NK-92 (cell line): ENCODE measurements around the gene USP15.

Experiments
- DNase-seq: peaks from one replicate; lab custom pipeline; 2025; ENCODE audit not compliant: unreplicated experiment; lab: John Stamatoyannopoulos, UW

The USP15 gene

DNA sequence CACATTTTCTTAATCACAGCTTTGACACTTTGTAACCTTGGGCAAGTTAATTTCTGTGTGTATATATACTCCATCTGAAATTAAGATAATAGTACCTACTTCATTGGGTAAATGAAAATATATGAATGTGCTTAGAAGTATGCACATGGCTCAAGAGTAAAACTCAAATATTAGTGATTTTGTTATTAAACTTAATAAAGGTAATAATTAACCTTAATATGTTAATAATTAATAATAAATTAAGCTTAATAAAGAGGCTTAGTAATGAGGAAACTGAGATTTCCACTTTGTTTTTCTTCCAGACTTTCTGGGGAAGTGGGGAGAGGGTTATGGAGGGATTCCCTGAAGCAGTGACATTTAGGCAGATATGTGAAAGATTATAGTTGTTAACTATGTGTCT lies 19.8 kb downstream of the USP15 start:
- DNase-seq: no peak

DNA sequence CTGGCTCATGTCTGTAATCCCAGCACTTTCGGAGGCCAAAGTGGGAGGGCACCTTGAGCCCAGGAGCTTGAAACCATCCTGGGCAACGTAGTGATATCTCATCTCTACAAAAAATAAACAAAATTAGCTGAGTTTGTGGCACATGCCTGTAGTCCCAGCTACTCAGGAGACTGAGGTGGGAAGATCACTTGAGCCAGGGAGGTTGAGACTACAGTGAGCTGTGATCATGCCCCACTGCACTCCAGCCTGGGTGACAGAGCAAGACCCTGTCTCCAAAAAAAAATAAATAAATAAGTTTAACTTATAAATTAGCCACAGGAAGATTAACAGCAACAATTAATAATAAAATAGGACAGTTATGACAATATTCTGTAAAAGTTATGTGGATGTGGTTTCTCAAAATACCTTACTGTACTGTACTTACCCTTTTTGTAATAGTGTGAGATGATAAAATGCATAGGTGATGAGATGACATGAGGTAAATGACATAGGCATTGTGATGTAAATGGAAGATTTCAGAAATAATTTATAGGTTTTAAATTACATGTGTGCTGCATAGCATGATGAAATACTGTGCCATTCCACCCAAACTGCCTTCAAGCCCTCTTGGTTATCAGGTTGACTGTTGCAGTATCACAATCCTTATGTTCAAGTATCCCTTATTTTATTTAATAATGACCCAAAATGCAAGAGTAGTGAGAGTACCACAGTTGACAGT lies 22.0 kb downstream of the USP15 start:
- DNase-seq: no peak

DNA sequence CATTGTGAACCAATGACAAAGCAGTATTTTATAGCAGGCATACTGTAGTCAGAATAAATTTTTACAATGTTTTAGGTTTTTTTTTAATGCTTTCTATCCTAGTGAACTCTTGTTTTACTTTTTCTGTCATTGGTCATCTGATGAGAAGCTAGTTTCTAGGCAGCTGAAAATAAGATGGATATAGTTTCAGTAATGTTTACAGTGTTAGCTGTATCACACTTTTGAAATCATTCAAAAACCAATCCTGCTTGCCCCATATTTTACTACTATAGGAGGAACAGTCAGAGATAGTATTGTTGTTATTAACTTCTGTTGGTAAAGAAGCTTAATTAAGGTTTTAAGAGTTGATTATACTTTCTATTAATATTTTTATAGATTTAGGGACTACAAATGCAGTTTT lies 24.5 kb downstream of the USP15 start:
- DNase-seq: no peak

DNA sequence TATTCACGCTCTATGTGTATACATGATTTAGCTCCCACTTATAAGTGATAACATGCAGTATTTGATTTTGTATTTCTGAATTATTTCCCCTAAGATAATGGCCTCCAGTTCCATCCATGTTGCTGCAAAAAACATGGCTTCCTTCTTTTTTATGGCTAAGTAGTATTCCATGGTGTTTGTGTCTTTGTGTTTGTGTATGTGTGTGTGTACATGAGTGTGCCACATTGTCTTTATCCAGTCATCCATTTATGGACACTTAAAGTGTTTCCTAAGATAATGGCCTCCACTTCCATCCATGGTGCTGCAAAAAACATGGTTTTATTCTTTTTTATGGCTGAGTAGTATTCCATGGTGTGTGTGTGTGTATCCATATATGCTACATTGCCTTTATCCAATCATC lies 25.1 kb downstream of the USP15 start:
- no peak for DNase-seq

DNA sequence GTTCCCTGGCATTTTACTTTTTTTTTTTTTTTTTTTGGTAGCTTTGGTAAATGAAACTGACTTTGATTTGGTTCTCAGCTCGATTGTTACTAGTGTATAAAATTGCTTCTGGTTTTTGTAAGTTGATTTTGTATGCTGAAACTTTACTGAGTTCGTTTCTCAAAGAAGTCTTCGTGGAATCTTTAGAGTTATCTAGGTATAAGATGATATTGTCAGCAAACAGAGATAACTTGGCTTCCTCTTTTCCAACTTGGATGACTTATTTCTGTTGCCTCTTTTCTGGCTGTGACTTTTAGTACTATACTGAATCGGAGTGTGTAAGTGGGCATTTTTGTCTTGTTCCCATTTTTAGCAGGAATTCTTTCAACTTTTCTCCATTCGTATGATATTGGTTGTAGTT lies 28.1 kb downstream of the USP15 start:
- DNase-seq: no peak

DNA sequence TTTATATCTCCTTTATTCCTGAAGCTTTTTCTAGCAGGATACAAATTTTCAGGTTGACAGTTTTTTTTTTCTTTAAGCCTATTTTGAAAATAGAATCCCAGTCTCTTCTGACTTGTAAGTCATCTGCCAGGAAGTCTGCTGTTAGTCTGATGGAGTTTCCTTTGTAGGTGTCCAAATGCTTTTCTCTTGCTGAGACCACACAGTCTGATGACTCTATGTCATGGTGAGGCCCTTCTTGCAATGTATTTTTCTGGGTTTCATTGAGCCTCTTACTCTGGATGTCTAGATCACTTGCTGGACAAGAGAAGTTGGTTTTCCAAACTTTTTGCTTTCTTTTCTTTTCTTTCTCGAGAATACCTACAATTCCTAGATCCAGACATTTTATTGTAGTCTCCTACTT lies 30.6 kb downstream of the USP15 start:
- DNase-seq: no peak

DNA sequence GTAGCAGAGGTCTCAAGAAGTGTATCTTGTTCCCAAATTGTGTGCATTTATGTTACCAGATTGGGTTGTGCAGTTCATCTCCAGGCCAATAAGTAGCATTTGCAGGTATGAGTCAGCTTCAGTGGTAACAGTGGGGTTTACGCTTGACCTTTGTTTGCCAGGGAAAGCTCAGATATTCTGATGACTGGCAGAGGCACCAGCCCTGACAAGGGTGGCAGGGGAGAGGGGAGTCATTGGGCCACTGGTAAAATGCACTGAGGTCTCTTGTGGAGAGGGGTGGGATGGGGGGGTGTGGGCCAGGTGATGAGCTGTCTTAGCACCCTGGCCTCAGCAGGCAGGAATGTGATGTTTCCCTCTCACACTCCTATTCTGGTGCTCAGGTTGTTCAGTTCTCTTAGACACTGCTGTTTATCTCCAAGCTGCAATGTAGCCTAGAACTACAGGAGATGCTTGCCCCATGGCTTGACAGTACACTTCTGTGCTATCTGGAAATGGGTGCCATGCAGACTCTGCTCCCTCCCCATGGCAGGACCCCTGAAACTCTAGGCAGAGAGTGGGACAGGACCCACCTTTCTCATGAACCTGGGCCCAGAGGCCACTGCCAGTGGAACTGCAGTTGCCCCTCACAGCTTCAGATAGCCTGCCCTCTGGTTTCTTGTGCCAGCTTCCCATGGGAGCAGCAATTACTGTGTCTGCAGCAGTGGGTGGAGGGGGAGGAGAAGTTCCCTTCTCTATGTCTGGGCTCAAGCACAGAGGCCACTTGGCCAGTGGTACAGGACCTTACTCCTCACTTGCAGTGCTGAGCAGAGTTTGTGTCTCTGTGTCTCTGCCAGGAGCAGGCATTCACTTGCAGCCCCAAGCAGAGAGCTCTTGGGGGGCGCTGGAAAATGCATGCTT lies 31.9 kb downstream of the USP15 start:
- DNase-seq: no peak

DNA sequence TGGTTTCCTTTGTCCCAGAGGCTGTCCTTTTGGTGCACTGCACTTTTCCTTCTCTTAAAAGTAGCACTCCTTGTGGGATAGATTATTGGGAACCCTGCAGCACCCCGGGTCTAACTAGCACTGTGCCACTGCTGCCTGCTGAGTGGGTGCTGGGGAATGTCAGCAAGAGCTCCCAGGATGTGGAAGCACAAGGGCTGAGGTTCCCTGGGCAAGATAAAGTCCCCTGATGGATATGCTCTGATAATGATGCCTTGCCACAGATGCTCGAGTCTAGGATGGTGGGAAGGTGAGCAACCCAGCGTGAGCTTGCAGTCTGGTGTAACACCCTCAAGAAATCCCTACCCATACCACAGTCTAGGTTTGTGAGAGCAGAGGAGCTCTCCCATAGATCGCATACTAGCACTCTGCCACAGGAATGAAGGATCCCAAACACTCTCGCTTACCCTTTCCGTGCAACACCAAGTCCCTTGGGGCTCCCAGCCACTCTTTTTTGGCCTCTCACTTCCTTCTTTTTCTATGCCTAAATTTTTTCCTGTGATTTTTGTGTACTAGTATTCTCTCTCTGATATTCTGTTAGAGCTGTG lies 32.6 kb downstream of the USP15 start:
- DNase-seq: no peak

DNA sequence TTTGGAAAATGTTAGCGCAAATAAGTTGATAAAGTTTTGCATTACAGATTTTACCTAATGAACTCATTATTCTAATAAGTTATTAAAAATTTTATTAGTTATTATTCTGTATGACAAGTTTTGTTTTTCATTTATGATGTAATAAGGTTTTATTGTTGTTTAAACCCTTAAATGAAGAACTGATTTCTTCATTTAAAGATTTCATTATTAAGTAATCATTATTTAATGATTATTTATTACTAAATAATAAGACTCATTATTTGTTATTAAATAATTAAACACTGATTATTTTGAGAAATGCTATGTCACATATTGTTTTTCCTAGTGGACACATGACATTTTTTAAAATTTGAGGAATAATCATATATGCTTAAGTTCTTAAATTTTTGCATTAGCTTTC lies 34.2 kb downstream of the USP15 start:
- no peak for DNase-seq

DNA sequence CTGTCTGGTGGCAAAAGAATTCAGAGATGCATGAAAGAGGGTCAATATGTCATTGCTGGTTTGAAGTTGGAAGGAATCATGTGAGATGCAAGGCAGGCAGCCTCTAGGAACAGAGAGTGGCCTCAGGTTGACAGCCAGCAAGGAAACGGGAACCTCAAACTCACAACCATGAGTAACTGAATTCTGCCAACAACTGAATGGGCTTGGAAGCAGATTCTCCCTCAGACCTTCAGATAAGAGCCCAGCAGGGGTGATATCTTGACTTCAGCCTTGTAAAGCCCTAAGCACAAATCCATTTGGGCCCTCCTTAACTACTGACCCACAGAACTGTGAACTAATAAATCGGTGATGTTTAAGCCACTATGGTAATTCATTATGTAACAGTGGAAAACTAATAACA lies 35.8 kb downstream of the USP15 start:
- no peak for DNase-seq

DNA sequence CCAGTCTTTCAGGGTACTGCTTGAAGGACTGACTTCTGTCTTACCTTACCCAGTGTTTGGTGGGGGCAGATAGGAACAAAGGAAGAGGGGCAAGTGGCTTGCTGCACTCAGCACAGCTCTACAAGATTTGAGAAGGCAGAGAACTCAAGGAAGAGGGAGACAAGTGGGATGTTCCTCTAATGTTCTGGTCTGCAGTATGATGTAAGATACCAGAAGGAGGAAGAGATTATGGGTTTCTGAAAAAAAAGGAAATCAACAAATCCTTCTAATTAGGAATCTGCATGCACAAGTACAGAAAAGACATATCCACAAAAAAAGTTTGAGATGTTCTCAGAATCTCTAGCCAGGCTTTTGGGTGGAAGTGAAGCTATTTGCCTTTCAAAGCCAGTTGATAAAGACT lies 37.1 kb downstream of the USP15 start:
- no peak for DNase-seq

DNA sequence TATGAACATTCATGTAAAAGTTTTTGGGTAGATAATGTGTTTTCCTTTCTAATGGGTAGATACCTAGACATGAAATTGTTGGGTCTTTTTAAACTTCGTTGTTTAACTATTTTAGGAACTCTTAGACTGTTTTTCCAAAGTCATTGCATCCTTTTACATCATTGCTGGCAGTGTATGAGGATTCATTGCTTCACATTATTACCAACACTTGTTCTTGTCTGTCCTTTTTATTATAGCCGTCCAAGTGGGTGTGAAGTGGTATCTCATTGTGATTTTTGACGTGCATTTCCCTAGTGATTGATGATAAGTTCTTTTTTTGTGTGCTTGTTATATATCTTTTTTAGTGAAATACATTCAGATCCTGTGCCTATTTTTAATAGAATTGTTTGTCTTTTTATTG lies 39.4 kb downstream of the USP15 start:
- DNase-seq: no peak

DNA sequence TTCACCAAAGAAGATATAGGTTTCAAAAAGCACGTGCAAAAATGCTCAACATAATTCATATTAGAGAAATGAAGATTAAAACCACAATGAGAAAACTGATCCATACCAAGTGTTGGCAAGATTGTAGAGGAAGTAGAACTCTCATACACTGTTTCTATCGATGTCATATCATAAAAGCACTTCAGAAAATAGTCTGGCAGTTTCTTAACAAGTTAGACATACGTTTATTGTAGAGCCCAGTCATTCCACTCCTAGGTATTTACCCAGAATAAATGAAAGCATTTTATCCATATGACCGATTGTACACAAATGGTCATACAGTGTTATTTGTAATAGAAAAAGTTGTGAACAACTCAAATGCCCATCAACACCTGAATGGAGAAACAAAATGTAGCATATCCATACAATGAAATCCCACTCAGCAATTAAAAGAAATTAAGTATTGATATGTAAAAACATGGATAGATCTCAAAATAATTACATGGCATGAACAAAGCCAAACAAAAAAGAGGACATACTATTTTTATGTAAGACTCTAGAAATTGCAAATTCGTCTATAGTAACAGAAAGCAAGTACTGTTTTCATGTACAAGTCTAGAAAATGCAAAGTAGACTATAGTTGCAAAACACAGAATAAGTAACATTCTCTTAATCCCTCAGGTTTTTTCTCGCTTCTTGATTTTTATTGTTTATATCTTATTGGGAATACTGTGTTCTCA lies 41.0 kb downstream of the USP15 start:
- DNase-seq: no peak

DNA sequence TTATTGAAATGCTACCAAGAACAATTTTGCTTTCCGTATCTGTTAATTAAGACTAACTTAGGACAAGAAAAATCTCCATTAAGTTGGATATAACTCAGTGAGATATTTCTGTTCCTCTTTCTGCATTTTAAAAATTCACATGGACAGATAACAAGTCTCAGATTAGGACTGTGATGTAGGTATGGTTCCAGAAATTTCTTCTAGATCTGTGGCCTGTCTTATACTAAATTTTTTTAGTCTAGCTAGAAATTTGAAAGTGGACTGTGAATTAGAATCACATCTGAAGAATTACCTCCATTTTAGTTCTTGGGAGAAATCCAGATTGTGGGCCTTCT lies 41.6 kb downstream of the USP15 start:
- no peak for DNase-seq

DNA sequence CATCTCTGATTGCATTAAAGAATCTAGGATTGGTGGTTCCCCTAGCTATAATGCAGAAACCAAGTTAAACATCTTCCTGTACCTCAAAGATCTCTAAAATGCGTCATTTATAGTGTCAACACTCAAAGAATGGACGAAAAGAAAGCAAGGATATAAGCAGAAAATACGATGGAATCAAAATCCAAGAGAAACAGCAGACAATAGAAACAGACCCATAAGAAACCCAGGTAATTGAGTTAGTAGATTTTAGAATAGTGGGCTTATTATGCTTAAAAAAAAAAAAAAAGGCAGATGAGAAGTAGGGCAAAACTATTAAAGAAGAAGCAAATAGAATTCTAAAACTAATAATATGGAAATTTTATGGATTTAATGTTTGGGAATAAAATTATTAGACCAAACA lies 44.4 kb downstream of the USP15 start:
- no peak for DNase-seq

DNA sequence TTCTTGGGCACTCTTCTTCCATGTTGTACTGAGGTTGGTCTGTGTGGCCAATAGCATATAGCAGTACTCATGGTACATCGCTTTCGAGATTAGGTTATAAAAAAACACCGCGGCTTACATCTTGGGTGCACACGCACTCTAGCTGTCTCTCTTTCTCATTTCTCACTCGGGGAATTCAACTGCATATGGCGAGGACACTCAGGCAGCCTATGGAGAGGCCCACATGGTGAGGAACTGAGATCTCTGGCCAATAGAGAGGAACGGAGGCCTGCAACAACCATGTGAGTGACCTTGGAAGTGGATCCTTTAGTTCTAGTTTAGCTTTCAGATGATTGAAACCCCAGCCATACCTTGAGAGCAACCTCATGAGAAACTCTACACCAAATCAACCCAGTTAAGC lies 45.6 kb downstream of the USP15 start:
- DNase-seq: no peak

DNA sequence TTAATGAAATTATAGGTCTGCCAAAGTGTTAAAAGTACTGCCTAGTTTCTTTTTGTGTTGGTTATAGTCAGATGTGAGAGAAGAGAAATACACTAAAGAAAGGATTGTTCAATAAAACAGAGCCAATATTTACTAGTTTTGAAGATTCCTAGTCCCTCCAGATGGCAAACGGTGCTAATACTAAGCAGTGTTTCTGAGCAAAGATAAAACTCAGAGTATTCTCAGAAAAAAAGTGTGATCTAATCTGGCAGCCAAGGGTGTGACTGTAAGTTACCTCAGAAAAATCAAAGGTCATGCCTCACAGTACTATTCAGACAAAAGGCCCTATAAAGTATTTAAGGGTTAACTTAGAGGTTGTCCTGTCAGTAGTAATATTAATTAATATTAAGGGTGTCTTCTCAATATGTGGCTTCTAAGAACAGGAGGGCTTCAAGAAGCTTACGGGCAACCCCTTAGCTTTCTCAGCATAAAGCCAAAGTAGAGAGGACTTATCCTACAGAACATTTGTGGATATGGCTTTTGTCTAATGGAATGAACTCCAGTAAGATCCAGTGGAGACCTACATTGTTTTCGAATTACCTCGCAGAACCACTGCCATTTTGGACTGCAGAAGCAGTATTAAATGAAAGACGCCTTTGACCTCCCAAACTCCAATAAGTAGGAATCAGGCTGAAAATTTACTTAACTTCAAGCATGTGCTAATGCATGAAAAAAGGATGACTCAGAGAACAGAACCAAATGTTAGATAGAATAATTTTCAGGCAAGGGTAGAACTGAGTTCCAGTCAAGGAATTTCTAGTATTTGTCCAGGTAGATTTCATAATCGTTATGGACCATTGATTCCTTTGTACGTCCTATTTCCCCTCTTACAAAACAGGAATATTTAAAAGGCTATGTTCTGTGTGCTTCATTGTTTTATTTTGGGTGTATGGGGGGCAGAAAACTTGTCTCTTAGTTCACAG lies 46.6 kb downstream of the USP15 start:
- DNase-seq: no peak

DNA sequence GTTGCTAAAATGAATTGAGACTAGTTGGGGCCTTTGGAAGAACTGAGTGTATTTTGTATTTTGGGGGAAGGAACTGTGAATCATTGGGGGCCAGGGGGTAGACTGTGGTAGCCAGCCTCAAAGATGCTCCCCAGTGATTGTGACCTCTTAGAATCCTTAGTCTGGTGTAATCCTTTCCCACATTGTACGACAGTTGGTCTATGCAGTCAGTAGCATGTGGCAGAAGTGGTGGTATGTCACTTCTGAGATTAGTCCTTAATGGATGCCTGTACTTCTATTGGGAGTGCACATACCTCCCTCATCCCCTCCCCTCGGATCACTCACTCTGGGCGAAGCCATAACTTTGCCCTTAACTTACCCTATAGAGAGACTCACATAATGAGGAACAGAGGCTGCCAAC lies 48.0 kb downstream of the USP15 start:
- no peak for DNase-seq

DNA sequence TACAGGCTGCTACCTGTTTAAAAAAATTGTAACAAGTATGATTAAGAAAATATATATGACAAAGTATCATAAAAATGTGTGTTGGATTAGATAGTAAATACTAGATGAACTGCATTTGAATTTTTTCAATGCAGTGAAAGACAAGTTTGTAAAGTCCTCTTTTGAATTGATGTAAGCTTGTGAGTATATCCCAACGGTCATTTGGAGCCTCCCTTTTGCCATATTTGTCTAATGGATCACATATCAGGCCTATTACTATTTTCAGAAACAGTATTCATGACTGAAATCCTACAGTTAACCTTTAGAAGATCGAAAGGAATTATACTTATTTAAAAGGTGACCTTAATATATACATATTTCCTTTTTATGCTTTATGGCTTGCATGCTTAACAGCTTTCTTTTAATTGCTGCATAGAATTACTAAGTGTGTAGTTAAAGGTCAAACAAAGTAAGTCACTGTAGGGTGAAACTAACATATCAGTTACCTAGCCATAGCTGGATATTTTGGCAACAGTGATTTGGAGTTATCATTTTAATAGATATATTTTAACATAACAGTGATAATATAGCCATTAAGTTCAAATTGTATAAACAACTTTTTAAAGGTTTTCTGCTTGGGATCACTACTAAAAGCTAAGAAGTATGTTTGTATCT lies 53.6 kb downstream of the USP15 start:
- DNase-seq: no peak

DNA sequence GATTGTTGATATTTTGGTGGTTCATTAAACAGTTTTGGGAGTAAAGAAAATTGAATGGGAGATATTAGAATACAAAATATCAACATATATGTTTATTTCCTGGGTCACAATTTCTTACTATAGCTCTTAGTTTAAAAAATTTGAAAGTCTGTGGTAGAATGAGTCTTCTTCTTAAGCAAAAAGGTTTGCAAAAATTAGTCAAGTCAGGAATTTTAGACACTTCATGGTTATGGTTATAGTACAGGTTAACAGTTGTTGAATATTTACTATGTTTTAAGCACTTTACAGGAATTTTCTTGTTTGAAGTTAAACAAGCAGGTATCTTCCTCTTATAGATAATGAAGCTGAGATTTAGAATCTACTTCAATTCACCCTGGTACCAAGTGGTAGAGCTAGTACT lies 56.8 kb downstream of the USP15 start:
- DNase-seq: no peak
